ENCODE results near the gene FAM200A. TPM values are rescaled to one million over a fixed set of nuclear protein-coding genes. Genes with fewer than 3 reads are reported as not detected.

The FAM200A gene
- total and polyA plus RNA-seq, 2 of the 8 experiments (the other 6 are each of a cell fraction or from before 2014, with no cell fraction given) = 4.3 to 7.5 TPM

DNA sequence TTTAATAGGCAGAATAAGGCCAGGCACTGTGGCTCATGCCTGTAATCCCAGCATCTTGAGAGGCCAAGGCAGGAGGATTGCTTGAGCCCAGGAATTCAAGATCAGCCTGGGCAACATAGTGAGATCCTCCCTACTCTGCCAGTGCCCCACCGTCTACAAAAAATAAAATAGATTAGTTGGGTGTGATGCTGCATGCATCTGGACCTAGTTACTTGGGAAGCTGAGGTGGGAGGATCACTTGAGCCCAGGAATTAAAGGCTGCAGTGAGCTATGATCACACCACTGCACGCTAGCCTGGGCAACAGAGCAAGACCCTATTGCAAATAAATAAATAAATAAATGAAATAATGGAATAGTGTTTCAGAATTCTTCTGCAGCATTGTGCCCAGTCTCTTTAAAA is 16.2 kb downstream of the FAM200A start:
- Histone ChIP-seq H4K91ac (replicated peaks; ENCODE audit: insufficient read length, low read length) (no peak overlapping the region), H3K23me2 (ENCODE audit: low read depth, low read length) (no peaks in the 10 kb centered on the region), H2BK120ac (replicated peaks; ENCODE audit: low read depth, low read length) (no peak overlapping the region), H3K14ac (ENCODE audit: insufficient read length) (no peak overlapping the region), H2BK5ac (ENCODE audit: low read depth, low read length) (no peak overlapping the region), H2BK12ac (ENCODE audit: low read depth, low read length) (no peak overlapping the region), H3K36me3 (ENCODE audit: control insufficient read depth in 2 of 4, insufficient read depth in 4 of 4, low read length in 3 of 4) (peaks cover 12 to 35% (median 20%) of the 10 kb centered on the region in 4 experiments; a peak in 7 of 8 replicates), H3K18ac (ENCODE audit: extremely low read depth, low read length) (no peak overlapping the region), H2AK5ac (ENCODE audit: low read depth, low read length) (no peak overlapping the region), H3K4me3 (ENCODE audit: extremely low read depth in 1 of 4, insufficient read depth in 2 of 4, low read depth in 3 of 4, low read length in 4 of 4) (no peak overlapping the region), H2BK15ac (ENCODE audit: low read length) (no peak overlapping the region), H3K23ac (ENCODE audit: insufficient read length) (no peak overlapping the region), H3K79me2 (ENCODE audit: control insufficient read depth in 1 of 2, insufficient read depth in 2 of 2, low read length in 2 of 2) (no peaks in the 10 kb centered on the region), H3K9me3 (ENCODE audit: insufficient read depth in 2 of 2, low read depth in 1 of 2, low read length in 1 of 2) (peaks cover 50% of the 10 kb centered on the region in 2 experiments), H3K4ac (replicated peaks; ENCODE audit: insufficient read length, low read depth, low read length) (no peak overlapping the region), H3K56ac (replicated peaks; ENCODE audit: insufficient read length, low read depth, low read length) (no peak overlapping the region), H4K5ac (ENCODE audit: insufficient read length, low read depth, low read length) (no peak overlapping the region), H2BK20ac (ENCODE audit: low read length) (no peak overlapping the region), H3K4me1 (replicated peaks in 1 of 4; ENCODE audit: control insufficient read depth in 3 of 4, insufficient read depth in 4 of 4, low read length in 3 of 4) (no peaks in the 10 kb centered on the region), H3K79me1 (ENCODE audit: low read depth, low read length) (no peaks in the 10 kb centered on the region), H2AFZ (ENCODE audit: low read length) (no peak overlapping the region), H4K20me1 (replicated peaks in 1 of 2; ENCODE audit: control insufficient read depth in 1 of 2, insufficient read depth in 2 of 2, low read length in 2 of 2) (no peaks in the 10 kb centered on the region), H3K9ac (replicated peaks in 1 of 4; ENCODE audit: extremely low read depth in 1 of 4, low read depth in 3 of 4, low read length in 3 of 4) (no peak overlapping the region), H3K27me3 (replicated peaks in 1 of 4; ENCODE audit: control insufficient read depth in 3 of 4, extremely low read depth in 1 of 4, insufficient read depth in 3 of 4, low read length in 3 of 4) (no peaks in the 10 kb centered on the region), H4K8ac (ENCODE audit: extremely low read depth, insufficient read depth, low read length) (no peak overlapping the region), H3K4me2 (ENCODE audit: insufficient read depth in 1 of 2, low read depth in 2 of 2, low read length in 2 of 2) (no peak overlapping the region), H3K27ac (ENCODE audit: low read depth, low read length) (no peak overlapping the region)
- ChIA-PET POLR2A (ENCODE audit: partially characterized antibody) (interaction anchor here (1.1 to 1.3 kb wide), 2 partner anchors 10 to 494 kb away, joined by 3 read pairs; no protein-coding TSS in a partner anchor), CTCF (ENCODE audit: partially characterized antibody) (interaction anchor here (0.9 to 1.9 kb wide), 2 partner anchors 10 to 18 kb away, joined by 3 to 9 read pairs; no protein-coding TSS in a partner anchor)
- FAIRE-seq (no peak), DNase-seq (ENCODE audit: low read depth in 1 of 2, low spot score in 2 of 2) (no peak)
- WGBS, 2 experiments (ENCODE audit: extremely low coverage in 1 of 2, insufficient coverage in 1 of 2, insufficient read length in 1 of 2, insufficient replicate concordance in 2 of 2, low coverage in 1 of 2, low lambda C conversion rate in 2 of 2, missing lambda C conversion rate in 1 of 2) = 100% methylated on average over 2 of the region's 2 CpGs; no CpG with 5 or more reads in 1 of the 2 experiments
- TF ChIP-seq MAFK (IDR thresholded peaks at IDR 0.05; ENCODE audit: low read depth, low read length) (no peak), EP300 (IDR thresholded peaks at IDR 0.05; ENCODE audit: borderline replicate concordance in 1 of 2, low read depth in 2 of 2, low read length in 2 of 2) (no peak), TCF12 (IDR thresholded peaks at IDR 0.05; ENCODE audit: low read depth, low read length) (no peak), NANOG (IDR thresholded peaks at IDR 0.05; ENCODE audit: insufficient read depth, low read depth, low read length, poor library complexity, severe bottlenecking) (no peak), GTF2F1 (IDR thresholded peaks at IDR 0.05; ENCODE audit: borderline replicate concordance, low read depth, low read length) (no peak), TBP (IDR thresholded peaks at IDR 0.05; ENCODE audit: low read depth, low read length) (no peak)

All from H1 (cell line).